HCT116 (cell line): ENCODE data around the gene BMP7. TPM values are rescaled to one million over a fixed set of nuclear protein-coding genes. Genes with fewer than 3 reads are reported as not detected.

Experiments
- ATAC-seq: fragments of 200-7000 bp; cut with Tn5 transposase; 2 replicates; pipeline ENCODE4 v1.9.1; 2020; ENCODE audit warnings: mild to moderate bottlenecking, moderate library complexity
- BruUV-seq: library from RNA; stranded (reverse); fragments of 400-500 nt; replicated peaks from 2 replicates; lab custom pipeline; 2021; lab: Mats Ljungman, UMichigan
- CTCF ChIA-PET: fragments of 300-600 bp; sonication (Branson Sonifier 250); formaldehyde crosslinking; loops from one replicate; lab custom pipeline; 2021; ENCODE audit warnings: antibody characterized with exemption; lab: Charles Lee
- POLR2A ChIA-PET: fragments of 300-600, 350-600 bp; sonication (Branson Sonifier 250); formaldehyde crosslinking; loops from one replicate; lab custom pipeline; 2021; ENCODE audit warnings: antibody characterized with exemption; lab: Charles Lee
- RAD21 ChIA-PET, 2 experiments: fragments of 300-600 bp; sonication (Branson Sonifier 250); formaldehyde crosslinking; loops; one replicate each; lab custom pipeline; 2023; ENCODE audit warnings: low total read pairs in 2 of 2; ENCODE audit not compliant: uncharacterized antibody in 2 of 2, unreplicated experiment in 2 of 2, low non-redundant PET in 1 of 2; lab: Charles Lee
- DNase-seq: peaks from one replicate; pipeline ENCODE4 v3.0.0-alpha.2; 2010; ENCODE audit warnings: low read depth, low spot score
- H2AFZ ChIP-seq: fragments of 200-600 bp; shearing (Covaris generic), sonication (generic); 2 replicates; pipeline ENCODE4 v1.6.1; 2017; ENCODE audit warnings: low read depth, mixed run types, mixed read lengths, antibody characterized with exemption, low read length; ENCODE audit not compliant: poor library complexity, severe bottlenecking
- H3K27ac ChIP-seq: 2 replicates; pipeline ENCODE4 v1.5.1; 2012; ENCODE audit warnings: low read depth, low read length
- H3K27me3 ChIP-seq: fragments of 200-600 bp; sonication (generic); 2 replicates; pipeline ENCODE4 v1.6.1; 2016; ENCODE audit warnings: mixed run types, low read length, mixed read lengths; ENCODE audit not compliant: insufficient read depth
- H3K36me3 ChIP-seq, 2 experiments: fragments of 200-500 bp in 1 of 2; fragments of 200-600 bp in 1 of 2; sonication (Bioruptor generic) in 1 of 2; sonication (generic) in 1 of 2; 2 replicates each; pipeline versions ENCODE4 v1.5.1 to v1.6.1; 2014 to 2016; ENCODE audit warnings: low read length in 2 of 2, inconsistent platforms in 1 of 2, mixed read lengths in 1 of 2, mixed run types in 1 of 2; ENCODE audit not compliant: insufficient read depth in 2 of 2, control insufficient read depth in 1 of 2
- H3K4me1 ChIP-seq, 2 experiments: fragments of 200-600 bp in 1 of 2; sonication (generic) in 1 of 2; 2 replicates each; pipeline versions ENCODE4 v1.5.1 to v1.6.1; 2012 to 2017; ENCODE audit warnings: low read length in 2 of 2, inconsistent platforms in 1 of 2, mild to moderate bottlenecking in 1 of 2, mixed read lengths in 1 of 2, mixed run types in 1 of 2, moderate library complexity in 1 of 2; ENCODE audit not compliant: insufficient read depth in 2 of 2, control insufficient read depth in 1 of 2
- H3K4me2 ChIP-seq: fragments of 200-600 bp; sonication (generic); 2 replicates; pipeline ENCODE4 v1.6.1; 2017; ENCODE audit warnings: mixed run types, low read length, mixed read lengths
- H3K4me3 ChIP-seq, 2 experiments: fragments of 200-600 bp in 1 of 2; sonication (generic) in 1 of 2; replicated peaks in 1 of 2; 2 replicates each; pipeline ENCODE4 v1.5.1; 2011 to 2016; ENCODE audit warnings: low read length in 2 of 2, control low read depth in 1 of 2, low read depth in 1 of 2, mild to moderate bottlenecking in 1 of 2, mixed read lengths in 1 of 2, mixed run types in 1 of 2
- H3K79me2 ChIP-seq: fragments of 200-600 bp; sonication (generic); 2 replicates; pipeline ENCODE4 v1.6.1; 2017; ENCODE audit warnings: mild to moderate bottlenecking, mixed run types, low read length, moderate library complexity, mixed read lengths; ENCODE audit not compliant: insufficient read depth
- H3K9ac ChIP-seq: fragments of 200-600 bp; sonication (generic); 2 replicates; pipeline ENCODE4 v1.6.1; 2016; ENCODE audit warnings: low read length, mixed read lengths
- H3K9me2 ChIP-seq: fragments of 200-600 bp; sonication (generic), shearing (Covaris generic); 2 replicates; pipeline ENCODE4 v1.6.1; 2017; ENCODE audit warnings: mixed run types, mild to moderate bottlenecking, moderate library complexity; ENCODE audit not compliant: insufficient read depth
- H3K9me3 ChIP-seq, 2 experiments: fragments of 200-500 bp in 1 of 2; fragments of 200-600 bp in 1 of 2; sonication (Bioruptor generic) in 1 of 2; sonication (generic) in 1 of 2; 2 replicates each; pipeline ENCODE4 v1.6.1; 2014 to 2017; ENCODE audit warnings: low read length in 2 of 2, mixed read lengths in 2 of 2, inconsistent platforms in 1 of 2, low read depth in 1 of 2, mild to moderate bottlenecking in 1 of 2, mixed run types in 1 of 2, moderate library complexity in 1 of 2; ENCODE audit not compliant: control insufficient read depth in 1 of 2, insufficient read depth in 1 of 2
- H4K20me1 ChIP-seq: fragments of 200-600 bp; sonication (generic), shearing (Covaris generic); 2 replicates; pipeline ENCODE4 v1.6.1; 2017; ENCODE audit warnings: mixed run types, mild to moderate bottlenecking, moderate library complexity; ENCODE audit not compliant: insufficient read depth
- ATF3 ChIP-seq: IDR thresholded peaks from 2 replicates; pipeline ENCODE4 v1.6.1; 2012
- CBX3 ChIP-seq: IDR thresholded peaks from 2 replicates; pipeline ENCODE4 v1.6.1; 2012; ENCODE audit warnings: low read depth
- CEBPB ChIP-seq: IDR thresholded peaks from 2 replicates; pipeline ENCODE4 v1.6.1; 2012; ENCODE audit warnings: low read depth
- CTCF ChIP-seq, 3 experiments: fragments of 200-600 bp in 1 of 3; sonication (generic) in 1 of 3; IDR thresholded peaks in 2 of 3; conservative IDR thresholded peaks in 1 of 3; 2 replicates each; pipeline ENCODE4 v1.5.1; 2012 to 2017; ENCODE audit warnings: low read depth in 2 of 3, low read length in 2 of 3, antibody characterized with exemption in 1 of 3, borderline replicate concordance in 1 of 3, control low read depth in 1 of 3, mild to moderate bottlenecking in 1 of 3, mixed read lengths in 1 of 3, mixed run types in 1 of 3, moderate library complexity in 1 of 3; ENCODE audit not compliant: insufficient read depth in 1 of 3
- EZH2 ChIP-seq: fragments of 200-600 bp; sonication (generic); IDR thresholded peaks from 2 replicates; pipeline ENCODE4 v1.6.1; 2017; ENCODE audit warnings: antibody characterized with exemption, mixed run types
- EZH2phosphoT487 ChIP-seq: fragments of 200-600 bp; IDR thresholded peaks from 2 replicates; pipeline ENCODE4 v1.6.1; 2018; ENCODE audit warnings: antibody characterized with exemption, borderline replicate concordance
- FOSL1 ChIP-seq: IDR thresholded peaks from 2 replicates; pipeline ENCODE4 v1.6.1; 2012; ENCODE audit warnings: low read depth
- MAX ChIP-seq: IDR thresholded peaks from 2 replicates; pipeline ENCODE4 v1.6.1; 2012
- POLR2AphosphoS5 ChIP-seq: IDR thresholded peaks from 2 replicates; pipeline ENCODE4 v1.6.1; 2011; ENCODE audit warnings: mild to moderate bottlenecking, low read depth, low read length, moderate library complexity
- RAD21 ChIP-seq: IDR thresholded peaks from 2 replicates; pipeline ENCODE4 v1.6.1; 2012; ENCODE audit warnings: low read depth, mild to moderate bottlenecking
- REST ChIP-seq: IDR thresholded peaks from 2 replicates; pipeline ENCODE4 v1.6.1; 2012; ENCODE audit warnings: low read depth
- SIN3A ChIP-seq: IDR thresholded peaks from 2 replicates; pipeline ENCODE4 v1.6.1; 2012; ENCODE audit warnings: low read depth
- SP1 ChIP-seq: IDR thresholded peaks from 2 replicates; pipeline ENCODE4 v1.6.1; 2012; ENCODE audit warnings: low read depth
- SRF ChIP-seq: IDR thresholded peaks from 2 replicates; pipeline ENCODE4 v1.6.1; 2012; ENCODE audit warnings: low read depth
- TCF7L2 ChIP-seq: IDR thresholded peaks from 2 replicates; pipeline ENCODE4 v1.7.0; 2011; ENCODE audit warnings: borderline replicate concordance, inconsistent platforms; ENCODE audit not compliant: insufficient read depth, insufficient read length; ENCODE audit errors: extremely low read depth
- intact Hi-C: fragments of 100-400 bp; cut with micrococcal nuclease; formaldehyde crosslinking; loops from 2 replicates; pipeline ENCODE4 v1.10.0; 2022
- total RNA-seq: library from RNA; stranded (reverse); gene quantifications from one replicate; pipeline ENCODE4 v1.2.1, GENCODE V29; 2021; ENCODE audit not compliant: unreplicated experiment

Gene BMP7
- total RNA-seq, 1 experiment from 2014 or later, result 7.0 TPM

- TF ChIP-seq FOSL1, result no peak
- no peak for TF ChIP-seq REST
- TF ChIP-seq SRF, result no peak
Measured at GRCh38 chr20:57156011-57156729, 110.3 kb downstream of the BMP7 start (continued).

- CTCF ChIA-PET, result no interaction called here
- POLR2A ChIA-PET, result no interaction called here
Measured at GRCh38 chr20:57155415-57155814, 111.0 kb downstream of the BMP7 start.

More at GRCh38 chr20:57155415-57155814, 111.0 kb downstream of the BMP7 start:
- DNase-seq (no peak), ATAC-seq (no peak)
- Histone ChIP-seq H2AFZ (no peak overlapping the region), H3K4me3 (no peak overlapping the region), H3K9me2 (no peaks in the 10 kb centered on the region), H3K27ac (no peak overlapping the region), H3K9me3 (no peaks in the 10 kb centered on the region), H3K27me3 (peaks cover 2% of the 10 kb centered on the region; the same call in 1 of the 2 replicates), H3K9ac (no peak overlapping the region), H4K20me1 (no peaks in the 10 kb centered on the region), H3K4me2 (no peak overlapping the region), H3K36me3 (no peaks in the 10 kb centered on the region), H3K79me2 (no peaks in the 10 kb centered on the region), H3K4me1 (no peaks in the 10 kb centered on the region)
- BruUV-seq, result no TSS peak
- RAD21 ChIA-PET, result no interaction called here
- intact Hi-C loops, result no loop called here
- TF ChIP-seq POLR2AphosphoS5 (no peak), EZH2 (no peak), EZH2phosphoT487 (no peak), SRF (no peak), CEBPB (no peak), RAD21 (no peak), REST (no peak), TCF7L2 (no peak), CTCF (IDR thresholded peaks at IDR 0.05 in 2 of 3, conservative IDR thresholded peaks at IDR 0.05 in 1 of 3; ENCODE audit: borderline replicate concordance in 1 of 3, insufficient read depth in 1 of 3, low read depth in 2 of 3, low read length in 2 of 3) (no peak), CBX3 (no peak), MAX (no peak), ATF3 (no peak), SP1 (no peak), SIN3A (no peak)
